Measurements from ENCODE around the gene EIF4G3. TPM values are rescaled to one million over a fixed set of nuclear protein-coding genes. Genes with fewer than 3 reads are reported as not detected.

EIF4G3 gene
- total and polyA plus RNA-seq, 2 of the 8 experiments (the other 6 are each of a cell fraction or from before 2014, with no cell fraction given) = 47.5 to 66.6 TPM

- no peak for TF ChIP-seq YY1 (IDR thresholded peaks at IDR 0.05; ENCODE audit: low read depth, low read length)
- TF ChIP-seq RBBP5 (IDR thresholded peaks at IDR 0.05; ENCODE audit: borderline replicate concordance, low read depth, low read length) = no peak
- no peak for TF ChIP-seq GTF2F1 (IDR thresholded peaks at IDR 0.05; ENCODE audit: borderline replicate concordance, low read depth, low read length)
- no peak for TF ChIP-seq CHD2 (IDR thresholded peaks at IDR 0.05; ENCODE audit: low read length)
- TF ChIP-seq POLR2A (IDR thresholded peaks at IDR 0.05; ENCODE audit: control extremely low read depth in 1 of 2, low read depth in 2 of 2, low read length in 2 of 2) = no peak
- TF ChIP-seq SAP30 (IDR thresholded peaks at IDR 0.05; ENCODE audit: insufficient read depth, insufficient replicate concordance, low read length) = no peak
- no peak for TF ChIP-seq CEBPB (IDR thresholded peaks at IDR 0.05; ENCODE audit: low read depth, low read length)
- no peak for TF ChIP-seq FOSL1 (IDR thresholded peaks at IDR 0.05; ENCODE audit: insufficient read depth, low read depth, low read length)
- no peak for TF ChIP-seq CREB1 (IDR thresholded peaks at IDR 0.05)
These were observed 277.3 kb downstream of the EIF4G3 start (continued) for GRCh38 chr1:20899154-20899972.
